ENCODE results near the gene ADAMTS19.

Gene ADAMTS19

DNA sequence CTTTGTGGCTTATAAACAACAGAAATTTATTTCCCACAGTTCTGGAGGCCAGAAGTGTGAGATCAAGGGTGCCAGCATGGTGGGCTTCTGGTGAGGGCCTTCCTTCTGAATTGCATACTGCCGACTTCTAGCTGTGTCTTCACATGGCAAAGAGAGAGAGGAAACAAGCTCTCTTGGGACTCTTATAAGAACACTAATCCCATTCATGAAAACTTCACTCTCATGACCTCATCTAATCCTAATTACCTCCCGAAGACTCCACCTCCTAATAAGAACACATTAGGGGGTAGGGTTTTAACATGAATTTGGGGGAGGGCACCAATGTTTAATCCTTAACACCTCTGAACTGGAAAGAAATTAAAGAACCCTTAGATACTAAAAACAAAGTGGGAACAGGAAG is 211.9 kb downstream of the ADAMTS19 start:
- FAIRE-seq (no peak), DNase-seq (ENCODE audit: low spot score) (no peak)

- FAIRE-seq (no peak), DNase-seq (ENCODE audit: low spot score) (no peak)
Measured at GRCh38 chr5:129679671-129680070, 219.6 kb downstream of the ADAMTS19 start.

GRCh38 chr5:129687941-129688340 is 227.8 kb downstream of the ADAMTS19 start:
- FAIRE-seq (no peak), DNase-seq (ENCODE audit: low spot score) (no peak)

DNA sequence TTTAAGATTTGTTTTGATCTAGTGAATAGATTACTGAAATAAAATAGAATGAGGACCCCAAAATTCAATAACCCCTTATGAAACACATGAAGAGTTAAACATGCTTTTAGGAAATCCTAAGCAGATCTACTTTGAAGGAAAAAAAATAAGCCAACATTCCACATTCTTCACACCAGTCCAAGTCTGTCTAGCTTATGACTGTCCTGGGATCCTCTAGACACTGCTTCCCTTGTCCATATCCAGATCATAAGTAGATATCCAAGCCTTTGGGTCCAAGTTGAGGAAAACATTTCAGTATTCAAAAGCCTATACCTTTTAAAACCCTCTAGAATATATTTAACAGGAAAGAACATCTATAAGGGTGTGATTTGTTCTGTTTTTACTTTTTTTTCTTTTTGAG is 228.9 kb downstream of the ADAMTS19 start:
- FAIRE-seq (no peak), DNase-seq (ENCODE audit: low spot score) (no peak)

- FAIRE-seq: no peak
Measured at GRCh38 chr5:129691220-129691619, 231.1 kb downstream of the ADAMTS19 start.

GRCh38 chr5:129696636-129697035 is 236.5 kb downstream of the ADAMTS19 start:
- DNase-seq (ENCODE audit: low spot score) (no peak), FAIRE-seq (no peak)

More at GRCh38 chr5:129691220-129691619, 231.1 kb downstream of the ADAMTS19 start:
- DNase-seq (ENCODE audit: low spot score): no peak

- FAIRE-seq (no peak), DNase-seq (ENCODE audit: low spot score) (no peak)
Measured at GRCh38 chr5:129698661-129699060, 238.6 kb downstream of the ADAMTS19 start.

GRCh38 chr5:129716235-129716634 is 256.1 kb downstream of the ADAMTS19 start:
- FAIRE-seq (no peak), DNase-seq (ENCODE audit: low spot score) (no peak)

- FAIRE-seq: no peak
- DNase-seq (ENCODE audit: low spot score): no peak
Measured at GRCh38 chr5:129716651-129717050, 256.6 kb downstream of the ADAMTS19 start.

- FAIRE-seq: no peak
- no peak for DNase-seq (ENCODE audit: low spot score)
Measured at GRCh38 chr5:129717751-129718310, 257.7 kb downstream of the ADAMTS19 start.

GRCh38 chr5:129718471-129719090 is 258.5 kb downstream of the ADAMTS19 start:
- no peak for FAIRE-seq
- no peak for DNase-seq (ENCODE audit: low spot score)

DNA sequence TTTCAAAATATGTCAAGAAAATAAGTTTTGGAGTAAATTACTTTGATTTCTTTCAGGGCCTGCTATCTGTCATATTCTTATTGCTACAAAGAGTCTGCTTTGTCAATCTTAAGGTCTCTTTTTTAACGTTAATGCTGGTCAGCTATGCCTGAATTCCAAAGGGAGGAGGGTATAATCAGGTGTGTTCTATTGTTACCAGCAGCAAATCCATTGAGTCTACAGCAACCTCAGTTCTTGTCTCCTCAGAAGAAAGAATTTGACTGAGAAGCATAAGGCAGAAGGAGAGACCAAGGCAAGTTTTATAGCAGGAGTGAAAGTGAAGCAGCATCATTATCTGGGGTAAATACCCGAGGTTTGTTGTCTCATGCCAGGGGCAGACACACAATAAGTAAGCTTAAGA is 264.1 kb downstream of the ADAMTS19 start:
- no peak for DNase-seq (ENCODE audit: low spot score)
- FAIRE-seq: no peak

- no peak for DNase-seq (ENCODE audit: low spot score)
- FAIRE-seq: no peak
Measured at GRCh38 chr5:129724647-129725046, 264.5 kb downstream of the ADAMTS19 start.

- FAIRE-seq (no peak), DNase-seq (ENCODE audit: low spot score) (no peak)
Measured at GRCh38 chr5:129739773-129740172, 279.7 kb downstream of the ADAMTS19 start.

DNA sequence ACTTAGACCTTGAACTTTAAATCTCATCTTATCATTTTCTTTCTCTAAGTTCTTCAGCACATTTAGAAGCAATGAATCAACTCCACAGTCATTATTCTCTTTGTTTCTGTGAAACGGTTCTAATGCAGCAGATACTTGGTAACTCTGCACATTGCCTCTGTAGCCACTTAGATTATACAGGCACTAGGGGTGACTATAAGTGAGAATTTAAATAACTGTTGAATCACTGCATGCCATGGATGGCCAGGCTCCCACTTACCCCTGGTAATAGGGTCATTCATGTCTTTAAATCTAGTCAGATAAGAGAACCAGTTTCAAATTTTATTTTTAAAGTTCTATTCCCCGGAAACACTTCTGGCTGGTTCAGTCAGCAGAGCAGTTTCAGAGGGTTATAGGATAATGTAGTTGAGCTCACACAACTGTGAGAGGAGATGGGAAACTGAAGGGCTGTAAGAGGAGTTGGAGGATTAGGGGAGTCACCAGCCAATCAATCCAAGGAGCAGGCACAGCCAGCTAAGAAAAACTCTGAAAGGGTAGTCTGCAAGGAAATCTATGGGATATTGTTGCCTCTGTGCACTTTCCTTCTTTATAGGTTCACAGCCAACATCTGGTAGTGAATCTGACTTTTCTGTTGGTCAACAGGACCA is 283.6 kb downstream of the ADAMTS19 start:
- DNase-seq (ENCODE audit: low spot score): no peak
- FAIRE-seq: no peak

DNA sequence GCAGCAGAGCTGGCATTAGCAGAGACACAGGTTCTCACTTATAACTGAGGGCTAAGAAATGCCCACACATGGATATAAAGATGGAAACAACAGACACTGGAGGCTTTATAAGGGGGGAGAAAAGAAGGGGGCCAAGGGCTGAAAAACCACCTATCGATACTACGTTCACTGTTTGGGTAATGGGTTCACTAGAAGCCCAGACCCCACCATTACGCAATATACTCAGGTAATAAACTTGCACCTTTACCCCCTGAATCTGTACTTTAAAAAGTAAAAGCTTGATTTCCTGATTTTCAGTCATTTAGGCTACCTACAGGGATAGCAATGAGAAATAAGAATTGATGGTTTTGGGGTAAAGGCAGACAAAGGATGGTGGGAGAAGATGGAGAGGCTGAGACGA is 285.9 kb downstream of the ADAMTS19 start:
- FAIRE-seq (no peak), DNase-seq (ENCODE audit: low spot score) (no peak)

DNA sequence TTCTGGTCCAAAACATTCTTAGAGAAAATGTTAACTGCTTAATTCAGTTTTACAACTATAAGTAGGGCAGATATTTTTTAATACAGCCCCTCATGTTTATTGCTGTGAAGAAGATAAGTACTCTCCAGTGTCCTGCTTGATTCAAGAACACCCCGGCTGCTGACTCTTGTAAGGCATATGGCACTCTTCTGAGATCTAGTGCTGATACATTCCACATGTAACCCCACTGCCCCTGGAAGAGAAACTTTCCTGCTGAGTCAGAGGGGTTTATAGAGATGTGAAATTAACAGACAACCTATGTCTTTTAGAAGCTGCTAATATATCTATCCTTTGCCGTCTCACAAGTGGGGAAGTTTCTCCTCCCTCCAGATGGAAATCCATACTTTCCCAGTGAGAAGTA is 286.8 kb downstream of the ADAMTS19 start:
- FAIRE-seq: no peak
- no peak for DNase-seq (ENCODE audit: low spot score)

- FAIRE-seq (no peak), DNase-seq (ENCODE audit: low spot score) (no peak)
Measured at GRCh38 chr5:129747572-129748407, 287.7 kb downstream of the ADAMTS19 start, which contains the start of gene MINAR2. Gene MINAR2 (plus strand): TSS chr5:129748094. CDS start chr5:129748191, 97 bp downstream.

DNA sequence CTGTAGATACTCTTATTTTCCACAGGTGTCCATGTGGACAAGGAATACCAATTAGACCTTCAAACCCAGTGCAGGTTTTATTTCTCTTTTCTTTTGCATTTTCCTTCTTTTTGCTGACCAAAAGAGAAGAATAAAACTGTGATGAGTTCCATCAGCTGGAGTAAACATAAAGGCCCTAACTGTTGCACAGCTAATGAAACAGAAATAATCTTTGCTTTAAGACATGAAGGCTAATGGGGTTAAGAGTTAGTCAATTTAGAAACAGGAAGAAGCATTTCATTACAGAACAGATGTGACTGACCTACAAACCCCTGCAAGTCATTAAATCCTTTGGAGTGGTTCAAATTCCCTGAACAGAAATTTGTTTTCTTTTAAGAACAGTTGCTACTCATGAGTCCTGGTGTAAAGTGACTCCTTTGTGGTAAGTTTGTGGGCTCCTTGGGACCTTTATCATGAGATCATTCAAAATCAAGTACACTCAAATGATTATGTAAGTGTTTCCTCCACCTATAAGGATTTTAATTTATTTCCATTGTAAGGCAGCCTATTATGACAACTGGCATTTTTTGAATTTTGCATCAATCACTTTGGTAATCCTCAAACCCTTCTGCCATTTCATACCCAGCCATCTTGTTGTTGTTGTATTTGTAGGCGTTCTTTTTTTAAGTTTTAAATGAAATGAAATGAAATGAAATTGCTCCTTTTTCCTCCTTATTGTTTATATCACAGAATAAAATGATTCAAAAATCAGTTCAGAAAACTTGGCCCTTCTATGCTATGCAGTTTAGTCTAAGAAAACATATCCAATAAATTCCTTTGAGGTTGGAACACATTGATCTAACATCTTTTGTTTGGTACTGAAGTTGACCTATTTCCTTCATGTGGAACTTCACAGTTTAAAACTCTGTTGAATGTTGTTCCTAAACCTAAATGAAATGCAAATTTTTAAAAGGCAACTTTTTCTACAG is 289.1 kb downstream of the ADAMTS19 start:
- no peak for DNase-seq (ENCODE audit: low spot score)
- FAIRE-seq: no peak

DNA sequence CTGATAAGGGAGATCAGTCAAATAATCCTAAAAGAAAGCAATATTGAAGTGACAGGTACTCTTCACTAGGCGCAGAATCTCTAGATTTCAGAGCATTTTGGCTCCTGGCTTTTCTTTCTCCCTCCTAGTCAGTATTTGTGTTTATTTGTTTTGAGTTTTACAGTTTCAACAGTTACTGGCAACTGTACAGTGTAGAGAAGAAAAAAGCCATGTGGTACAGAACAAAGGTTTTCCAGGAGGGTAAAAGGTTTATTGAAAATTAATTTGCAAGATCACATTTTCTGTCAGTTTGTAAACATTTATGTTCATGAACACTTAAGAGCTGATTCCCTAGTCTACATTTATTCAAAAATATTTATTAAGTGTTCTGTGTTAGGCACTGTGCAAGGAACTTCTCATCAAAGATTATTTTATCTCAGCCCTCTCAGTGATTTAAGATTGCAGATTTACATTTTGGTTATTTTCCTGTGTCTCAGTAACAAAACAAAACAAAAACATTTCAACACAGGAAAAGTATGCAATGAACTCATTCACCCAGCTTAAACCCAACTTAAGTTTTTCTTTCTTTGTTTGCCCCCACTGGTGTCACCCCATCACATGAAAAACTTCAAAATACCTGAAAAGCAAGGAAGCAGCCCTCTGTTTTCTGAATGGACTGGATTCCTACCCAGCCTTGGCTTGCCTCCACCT is 300.7 kb downstream of the ADAMTS19 start:
- DNase-seq (ENCODE audit: low spot score) (no peak), FAIRE-seq (no peak)

Measured in RCC 7860 (cell line).